Measurements from ENCODE around the gene METTL27.
A peak's percentile ranks its signal among the peaks of the same experiment; 100 is the strongest.
"Not testable (repeated sequence)": the region's sequence is repeated elsewhere in the genome, so short reads cannot be mapped to it uniquely, and the experiment has no call there.

Gene METTL27

DNA sequence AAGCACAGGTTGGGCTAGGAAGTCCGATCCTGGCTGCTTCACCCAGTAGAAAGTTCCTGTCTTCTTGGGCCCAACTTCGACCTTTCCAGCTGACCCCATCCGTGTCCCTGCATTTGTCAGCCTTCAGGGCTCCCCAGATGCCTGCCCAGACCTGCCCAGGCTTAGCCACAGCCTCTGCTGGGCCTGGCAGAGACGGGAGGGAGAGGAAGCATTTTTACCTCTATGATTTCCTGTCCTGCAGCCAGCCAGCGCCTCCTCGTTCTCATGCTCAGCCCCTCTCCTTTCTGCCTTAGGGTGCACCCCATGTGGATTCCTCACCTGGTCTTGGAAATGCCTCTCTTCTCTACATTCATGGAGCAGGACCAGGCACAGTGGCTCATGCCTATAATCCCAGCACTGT, 3.7 kb downstream of the METTL27 start:
- no peak for ATAC-seq

GRCh38 chr7:73837167-73837566, 5.1 kb downstream of the METTL27 start:
- not testable (repeated sequence) for ATAC-seq, DNase-seq

More for the DNA sequence above, 3.7 kb downstream of the METTL27 start:
- DNase-seq, result no peak

- DNase-seq (no peak), ATAC-seq (no peak)
These were observed 7.6 kb downstream of the METTL27 start for GRCh38 chr7:73834626-73835191.

GRCh38 chr7:73833251-73833919, 8.9 kb downstream of the METTL27 start:
- ATAC-seq (no peak), DNase-seq (no peak)

- DNase-seq, result no peak
- no peak for ATAC-seq
These were observed 9.5 kb downstream of the METTL27 start for GRCh38 chr7:73832806-73833205.

- ATAC-seq, result no peak
These were observed 10.3 kb downstream of the METTL27 start for GRCh38 chr7:73831834-73832651.

GRCh38 chr7:73831584-73831833, 10.8 kb downstream of the METTL27 start:
- ATAC-seq (no peak), DNase-seq (no peak)

More at GRCh38 chr7:73831834-73832651, 10.3 kb downstream of the METTL27 start:
- no peak for DNase-seq

- DNase-seq (no peak), ATAC-seq (no peak)
These were observed 11.4 kb downstream of the METTL27 start, which contains the start of gene CLDN4 for GRCh38 chr7:73830681-73831583. TSS of gene CLDN4 (plus strand) at chr7:73830996. CDS start at chr7:73831202, 206 bp downstream.

- ATAC-seq (no peak), DNase-seq (no peak)
These were observed 12.2 kb downstream of the METTL27 start for GRCh38 chr7:73829921-73830680.

GRCh38 chr7:73829505-73829904, 12.8 kb downstream of the METTL27 start:
- no peak for DNase-seq
- no peak for ATAC-seq

- ATAC-seq, result no peak
- DNase-seq, result no peak
These were observed 13.3 kb downstream of the METTL27 start for GRCh38 chr7:73828972-73829371.

GRCh38 chr7:73828107-73828803, 14.1 kb downstream of the METTL27 start:
- no peak for DNase-seq
- ATAC-seq, result peak; percentile 68

DNA sequence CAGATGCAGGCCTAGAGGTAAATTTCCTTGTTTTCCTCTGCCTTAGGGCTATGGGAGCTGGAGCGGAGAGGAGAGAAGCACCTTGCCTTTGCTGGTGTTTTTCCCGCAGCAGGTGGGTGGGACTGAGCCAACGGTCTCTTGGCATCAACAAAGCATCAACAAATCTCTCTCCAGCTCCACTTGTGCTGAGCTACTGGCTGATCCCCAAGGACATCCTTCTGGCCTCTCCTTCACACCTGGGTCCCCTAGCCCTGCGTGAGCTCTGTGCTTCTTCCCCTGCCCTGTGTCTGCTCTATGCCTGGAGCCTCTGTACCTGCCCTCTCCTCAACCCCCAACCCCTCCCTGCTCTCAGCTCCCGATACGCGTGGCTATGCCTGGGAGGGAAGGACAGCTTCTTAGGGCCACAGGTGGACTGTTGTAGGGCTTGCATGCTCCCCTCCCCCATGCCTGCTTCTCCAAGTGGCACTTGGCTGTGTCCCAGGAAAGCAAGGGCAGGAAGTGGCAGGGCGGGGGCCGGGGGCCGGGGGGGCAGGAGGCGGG, 14.7 kb downstream of the METTL27 start:
- DNase-seq (no peak), ATAC-seq (no peak)

GRCh38 chr7:73824986-73825385, 17.3 kb downstream of the METTL27 start:
- no peak for ATAC-seq
- DNase-seq, result no peak

DNA sequence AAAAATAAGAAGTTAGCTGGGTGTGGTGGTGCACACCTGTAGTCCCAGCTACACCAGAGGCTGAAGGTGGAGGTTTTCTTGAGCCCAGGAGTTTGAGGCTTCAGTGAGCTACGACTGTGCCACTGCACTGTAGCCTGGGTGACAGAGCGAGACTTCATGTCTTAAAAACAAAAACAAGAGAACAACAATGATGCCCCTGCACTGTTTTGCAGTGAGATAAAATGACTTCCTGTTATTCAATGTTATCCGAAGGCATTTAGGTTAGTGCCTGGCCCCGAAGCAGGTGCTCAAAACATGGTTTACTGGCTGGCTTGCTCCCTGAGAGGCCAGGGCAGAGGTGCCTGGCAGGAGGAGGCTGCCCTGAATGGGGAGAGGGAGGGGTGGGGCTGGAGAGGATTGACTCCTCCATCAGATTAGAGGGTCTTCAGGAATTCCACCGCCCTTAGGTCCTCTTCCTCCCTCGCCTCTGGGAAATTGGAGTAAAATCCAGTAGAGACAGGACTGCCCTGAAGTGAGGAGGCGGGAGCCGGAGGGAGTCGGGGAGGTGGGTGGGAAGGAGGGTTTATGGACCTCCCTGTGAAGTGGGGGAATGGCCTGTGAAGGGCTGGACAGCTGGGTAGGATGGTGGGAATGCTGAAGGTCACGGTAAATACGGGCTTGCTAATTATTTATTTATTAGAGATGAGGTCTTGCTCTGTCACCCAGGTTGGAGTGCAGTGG, 18.3 kb downstream of the METTL27 start:
- ATAC-seq (no peak), DNase-seq (no peak)

DNA sequence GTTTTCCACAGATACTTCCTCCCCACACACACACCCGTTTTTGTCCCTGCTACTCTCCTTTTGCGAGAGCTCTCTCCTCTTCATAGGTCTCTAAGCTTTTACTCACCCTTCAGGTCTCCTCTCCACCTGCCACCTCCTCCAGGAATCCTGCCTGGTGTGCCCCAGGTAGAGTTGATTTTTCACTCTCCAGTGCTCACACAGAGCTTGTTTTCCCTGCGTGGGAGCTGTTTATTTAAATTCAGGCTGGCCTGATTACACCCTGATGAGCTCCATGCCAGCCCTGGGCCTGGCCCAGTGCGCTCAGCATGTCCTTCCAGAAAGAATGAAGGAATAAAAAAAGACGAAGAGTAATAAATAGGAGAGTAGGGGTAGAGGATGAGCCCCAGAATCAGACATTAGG, 19.1 kb downstream of the METTL27 start:
- ATAC-seq (no peak), DNase-seq (no peak)

GRCh38 chr7:73822319-73823173, 19.8 kb downstream of the METTL27 start:
- ATAC-seq (no peak), DNase-seq (no peak)

- DNase-seq, ATAC-seq: not testable (repeated sequence)
These were observed 20.6 kb downstream of the METTL27 start for GRCh38 chr7:73821597-73822285.
